GM18519 (cell line): ENCODE results near the gene ATP5F1A.
A peak's percentile ranks its signal among the peaks of the same experiment; 100 is the strongest.
"Not testable (repeated sequence)": the region's sequence is repeated elsewhere in the genome, so short reads cannot be mapped to it uniquely, and the experiment has no call there.

Source experiments
- ATAC-seq: cut with Tn5 transposase; IDR thresholded peaks from one replicate; pipeline ENCODE4 v1.9.1; 2021; ENCODE audit warnings: mild to moderate bottlenecking, moderate library complexity; ENCODE audit not compliant: unreplicated experiment, low FRiP score

Gene ATP5F1A

DNA sequence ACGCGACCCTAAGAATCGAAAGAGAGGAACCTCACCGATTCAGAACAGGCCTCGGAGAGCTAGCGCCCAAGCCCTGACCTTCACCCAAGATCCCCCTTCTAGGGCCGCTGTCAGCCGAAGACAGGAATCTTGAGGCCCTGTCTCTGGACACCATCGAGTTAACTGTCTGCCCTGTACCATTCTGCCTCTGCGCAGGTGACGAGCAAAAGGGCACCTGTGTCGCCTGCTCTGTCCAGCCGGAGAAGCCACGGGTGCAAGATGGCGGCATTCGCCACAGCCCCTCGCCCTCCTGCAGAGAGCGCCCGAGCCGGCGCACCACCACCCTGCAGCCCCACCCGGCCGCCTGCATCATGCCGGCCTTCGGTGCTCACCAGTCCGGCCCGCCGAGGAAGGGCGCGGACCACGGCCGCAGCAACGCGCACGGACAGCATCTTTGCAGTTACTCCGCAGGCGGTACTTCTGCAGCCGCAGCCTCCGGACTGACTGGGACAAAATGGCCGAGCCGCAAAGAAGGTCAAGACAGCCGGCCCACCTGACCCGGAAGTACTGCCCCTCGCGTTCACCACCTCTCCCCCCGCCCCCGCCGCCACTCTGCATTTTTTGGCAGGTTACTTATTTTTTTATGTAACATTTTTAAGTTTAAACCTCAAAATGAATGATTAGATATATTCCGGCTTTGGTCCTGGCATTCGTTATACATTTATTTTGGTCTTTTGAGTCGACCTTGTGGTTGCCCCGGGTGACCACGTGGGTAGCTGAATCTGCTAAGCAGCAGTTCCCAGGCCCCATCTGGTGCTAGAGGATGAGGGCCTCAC lies at the start of gene ATP5F1A:
Gene ATP5F1A, minus strand, starts transcription at position 496 of the 815 bp plus-strand sequence. Its CDS starts 65 bp downstream, at position 431.
- ATAC-seq: peak; percentile 74

- ATAC-seq: no peak
These were observed 43.1 kb upstream of the ATP5F1A start for GRCh38 chr18:46141199-46141598.

DNA sequence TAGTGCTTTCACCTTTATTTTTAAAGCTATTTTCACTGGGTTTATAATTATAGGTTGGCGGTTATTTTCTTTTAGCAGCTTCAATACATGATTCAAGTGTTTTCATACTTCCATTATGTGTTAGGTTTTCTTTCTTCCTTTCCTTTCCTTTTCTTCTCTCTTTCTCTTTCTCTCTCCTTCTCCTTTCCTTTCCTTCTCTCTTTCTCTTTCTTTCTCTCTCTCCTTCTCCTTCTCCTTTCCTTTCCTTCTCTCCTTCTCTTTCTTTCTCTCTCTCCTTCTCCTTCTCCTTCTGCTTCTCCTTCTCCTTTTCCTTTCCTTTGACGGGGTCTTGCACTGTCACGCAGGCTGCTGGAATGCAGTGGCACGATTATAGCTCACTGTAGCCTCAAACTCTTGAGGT lies 42.1 kb upstream of the ATP5F1A start:
- ATAC-seq: no peak

DNA sequence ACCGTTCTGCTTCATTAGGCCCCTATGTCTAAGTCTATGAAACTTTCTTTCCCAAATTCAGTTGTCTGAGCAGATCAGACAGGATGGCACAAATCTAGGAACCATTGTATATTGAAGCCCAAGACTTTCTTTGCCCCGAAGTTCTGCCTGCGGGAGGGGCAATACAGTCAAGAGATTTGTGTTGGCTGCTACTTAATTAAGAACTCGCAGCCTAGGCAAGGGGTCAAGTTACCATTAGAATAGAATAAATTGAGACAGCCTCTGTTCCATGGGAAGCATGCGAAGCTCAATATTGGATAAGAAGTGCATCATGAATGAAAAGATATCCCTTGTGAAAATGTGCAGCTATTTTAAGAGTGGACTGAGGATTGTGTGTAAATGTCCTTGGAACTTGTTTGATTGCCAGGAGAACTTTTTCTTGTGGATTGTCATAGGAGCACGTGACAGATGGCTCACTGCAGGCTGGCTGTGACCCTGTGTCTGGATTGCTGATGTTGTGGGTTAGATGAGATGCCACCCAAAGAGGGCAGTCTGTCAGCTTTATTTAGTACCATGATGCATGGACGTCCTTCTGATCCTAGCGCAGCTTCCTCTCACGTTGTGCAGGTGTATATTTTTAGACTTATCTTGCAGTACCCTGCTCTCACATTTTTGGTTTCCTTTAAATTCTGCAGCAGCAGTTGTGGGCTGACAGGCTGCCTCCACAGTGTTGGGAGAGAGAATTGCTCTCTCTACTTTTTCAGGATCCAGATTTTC lies 37.0 kb upstream of the ATP5F1A start:
- ATAC-seq: no peak

DNA sequence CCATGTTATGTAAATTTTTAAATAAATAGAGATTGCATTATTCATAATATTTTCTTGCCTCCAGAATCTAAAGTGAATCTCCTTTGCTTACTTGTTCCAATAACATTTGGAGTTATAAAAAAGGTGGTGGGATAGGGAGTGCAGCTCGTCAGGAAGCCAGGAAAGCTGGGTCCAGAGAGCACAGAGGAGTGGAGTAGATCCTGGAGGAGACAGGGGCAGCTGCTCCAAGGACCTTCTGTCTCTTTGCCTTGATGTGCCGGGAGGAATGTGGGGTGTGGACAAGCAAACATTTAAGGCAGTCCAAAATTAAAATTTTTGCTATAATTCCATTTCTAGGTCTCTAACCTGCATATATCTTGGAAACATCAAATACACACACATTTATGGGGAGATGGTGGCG lies 35.4 kb upstream of the ATP5F1A start:
- ATAC-seq: no peak

DNA sequence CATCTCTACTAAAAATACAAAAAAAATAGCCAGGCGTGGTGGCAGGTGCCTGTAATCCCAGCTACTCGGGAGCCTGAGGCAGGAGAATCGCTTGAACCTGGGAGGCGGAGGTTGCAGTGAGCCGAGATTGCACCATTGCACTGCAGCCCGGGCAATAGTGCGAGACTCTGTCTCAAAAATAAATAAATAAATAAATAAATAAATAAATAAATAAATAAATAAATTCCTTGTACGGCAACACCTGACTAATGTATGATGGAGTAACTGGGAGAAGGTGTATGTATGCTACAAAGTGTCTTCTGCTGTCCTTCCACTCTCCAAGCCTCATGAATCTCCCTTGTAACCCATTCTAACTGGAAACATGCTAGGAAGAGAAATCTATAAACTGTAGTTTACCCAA lies 32.5 kb upstream of the ATP5F1A start:
- ATAC-seq: not testable (repeated sequence)

GRCh38 chr18:46130061-46130460 lies 32.0 kb upstream of the ATP5F1A start:
- no peak for ATAC-seq

GRCh38 chr18:46126625-46127024 lies 28.5 kb upstream of the ATP5F1A start:
- not testable (repeated sequence) for ATAC-seq

DNA sequence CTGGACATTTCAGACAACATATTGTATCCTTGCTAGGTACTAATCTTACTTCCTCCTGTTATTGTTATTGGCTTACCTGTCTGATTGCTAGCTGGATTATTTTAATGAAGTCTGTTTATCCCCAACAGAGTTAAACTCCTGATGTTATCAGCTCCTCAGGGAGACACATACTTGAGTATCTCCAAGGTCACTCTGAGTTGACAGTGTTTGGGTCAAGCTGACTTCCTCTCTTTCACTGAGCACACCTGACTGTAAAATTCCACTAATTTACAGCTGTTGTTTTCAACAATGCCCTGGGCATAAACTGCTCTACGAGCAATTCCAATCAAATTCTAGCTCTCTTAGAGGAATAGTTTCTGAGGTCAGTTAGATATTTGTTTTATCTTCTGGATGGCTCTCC lies 15.7 kb upstream of the ATP5F1A start:
- no peak for ATAC-seq

DNA sequence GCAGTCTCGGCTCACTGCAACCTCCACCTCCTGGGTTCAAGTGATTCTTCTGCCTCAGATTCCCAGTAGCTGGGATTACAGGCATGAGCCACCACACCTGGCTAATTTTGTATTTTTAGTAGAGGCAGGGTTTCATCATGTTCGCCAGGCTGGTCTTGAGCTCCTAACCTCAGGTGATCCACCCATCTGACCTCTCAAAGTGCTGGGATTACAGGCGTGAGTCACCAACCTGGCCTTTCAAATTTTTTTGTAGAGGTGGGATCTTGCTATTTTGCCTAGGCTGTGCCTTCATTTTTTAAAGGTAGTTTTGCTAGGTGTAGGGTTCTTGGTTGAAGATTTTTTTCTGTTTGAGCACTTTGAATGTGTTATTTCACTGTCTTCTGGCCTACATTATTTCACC lies 12.3 kb upstream of the ATP5F1A start:
- no peak for ATAC-seq

DNA sequence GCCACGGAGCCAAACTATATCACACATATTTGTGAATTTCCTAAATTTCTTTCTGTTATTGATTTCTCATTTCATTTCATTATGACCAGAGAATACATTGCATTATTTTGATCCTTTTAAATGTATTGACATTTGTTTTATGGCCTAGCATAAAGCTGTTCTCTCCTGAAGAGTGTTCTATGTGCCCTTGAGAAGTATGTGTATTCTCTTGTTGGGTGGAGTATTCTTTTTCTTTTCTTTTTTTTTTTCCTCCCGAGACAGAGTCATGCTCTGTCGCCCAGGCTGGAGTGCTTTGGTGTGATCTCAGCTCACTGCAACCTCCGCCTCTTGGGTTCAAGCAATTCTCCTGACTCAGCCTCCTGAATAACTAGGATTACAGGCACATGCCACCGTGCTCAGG lies 11.3 kb upstream of the ATP5F1A start:
- ATAC-seq: no peak

- peak; percentile 64 for ATAC-seq
These were observed 6.2 kb upstream of the ATP5F1A start, which contains the start of gene HAUS1 for GRCh38 chr18:46104128-46104911. Gene HAUS1, plus strand, starts transcription at chr18:46104385. Its CDS starts 27 bp downstream, at chr18:46104412.

GRCh38 chr18:46099463-46099862 lies 1.4 kb upstream of the ATP5F1A start:
- ATAC-seq: no peak

DNA sequence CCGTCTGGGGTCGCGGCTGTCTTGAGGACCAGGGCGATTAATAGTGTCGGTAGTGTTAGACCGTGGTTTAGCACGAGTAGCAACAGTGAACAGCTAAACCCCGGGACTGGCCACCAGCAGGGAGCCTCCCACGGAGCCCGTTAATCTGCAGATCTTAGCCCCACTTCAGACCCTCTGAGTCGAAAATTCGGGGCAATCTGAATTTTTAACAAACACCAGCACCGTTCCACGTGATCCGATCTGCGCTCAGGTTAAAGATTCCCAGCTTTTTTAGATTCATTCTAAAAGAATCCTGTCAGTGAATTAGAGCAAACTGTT lies 479 bp upstream of the ATP5F1A start:
- no peak for ATAC-seq

GRCh38 chr18:46097431-46097800 lies 680 bp downstream of the ATP5F1A start:
- ATAC-seq: peak; percentile 6

DNA sequence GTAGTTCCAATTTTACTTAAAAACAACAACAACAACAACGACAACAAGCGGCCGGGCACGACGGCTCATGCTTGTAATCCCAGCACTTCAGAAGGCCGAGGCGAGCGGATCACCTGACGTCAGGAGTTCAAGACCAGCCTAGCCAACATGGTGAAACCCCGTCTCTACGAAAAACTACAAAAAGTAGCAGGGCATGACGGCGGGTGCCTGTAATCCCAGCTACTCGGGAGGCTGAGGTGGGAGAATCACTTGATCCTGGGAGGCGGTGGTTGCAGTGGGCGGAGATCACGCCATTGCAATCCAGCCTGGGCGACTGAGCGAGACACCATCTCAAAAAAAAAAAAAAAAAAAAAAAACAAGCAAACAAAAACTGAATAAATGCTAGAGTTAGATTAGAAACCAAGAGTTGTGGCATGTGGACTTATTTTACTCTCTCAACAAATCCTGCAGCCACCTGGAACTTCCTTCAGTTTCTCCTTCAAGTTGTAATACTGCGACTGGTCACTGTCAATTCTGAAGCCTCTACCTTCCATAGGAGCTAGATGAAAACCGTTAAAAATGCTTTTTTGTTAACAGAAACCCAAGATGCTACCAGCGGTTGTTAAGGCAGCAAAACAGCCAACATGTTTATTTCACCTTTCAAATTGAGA lies 1.3 kb downstream of the ATP5F1A start:
- ATAC-seq: no peak

- no peak for ATAC-seq
These were observed 2.6 kb downstream of the ATP5F1A start for GRCh38 chr18:46095532-46095931.

- not testable (repeated sequence) for ATAC-seq
These were observed 9.6 kb downstream of the ATP5F1A start for GRCh38 chr18:46088501-46088900.

DNA sequence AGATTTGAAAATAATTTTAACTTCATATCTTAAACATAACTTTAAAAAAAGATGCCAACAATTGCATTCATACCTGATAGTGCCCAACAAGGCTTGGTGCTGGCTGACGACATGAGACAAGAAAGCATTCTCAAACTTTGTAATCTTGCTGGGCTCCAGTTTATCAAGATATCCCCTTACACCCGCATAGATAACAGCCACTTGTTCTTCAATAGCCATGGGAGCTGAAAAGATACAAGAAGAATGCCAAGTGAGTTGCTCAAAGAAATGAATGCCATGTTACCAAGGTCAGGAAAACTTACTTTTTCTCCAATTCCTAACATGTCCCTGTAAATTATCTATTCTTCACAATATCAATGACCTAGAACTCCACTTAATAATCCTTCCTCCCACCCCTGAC lies 13.7 kb downstream of the ATP5F1A start:
- no peak for ATAC-seq

DNA sequence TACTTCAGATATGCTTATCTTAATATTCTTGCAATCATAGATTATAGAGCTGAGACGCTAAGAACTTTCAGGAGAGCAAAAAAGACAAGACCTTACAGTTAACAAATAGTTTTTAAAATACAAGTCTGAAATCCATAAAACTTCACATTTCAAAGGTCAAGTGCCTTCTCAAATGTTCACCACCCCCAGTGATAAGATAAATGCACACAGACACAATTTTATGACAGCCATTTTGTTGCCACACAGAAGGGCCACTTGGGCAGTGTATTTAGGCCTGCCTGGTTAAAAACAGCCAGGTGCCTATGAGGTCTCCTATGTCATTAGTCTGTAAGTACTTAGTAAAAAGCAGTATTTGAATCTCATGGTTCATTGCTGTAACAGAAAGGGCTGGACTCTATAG lies 17.9 kb downstream of the ATP5F1A start:
- no peak for ATAC-seq

DNA sequence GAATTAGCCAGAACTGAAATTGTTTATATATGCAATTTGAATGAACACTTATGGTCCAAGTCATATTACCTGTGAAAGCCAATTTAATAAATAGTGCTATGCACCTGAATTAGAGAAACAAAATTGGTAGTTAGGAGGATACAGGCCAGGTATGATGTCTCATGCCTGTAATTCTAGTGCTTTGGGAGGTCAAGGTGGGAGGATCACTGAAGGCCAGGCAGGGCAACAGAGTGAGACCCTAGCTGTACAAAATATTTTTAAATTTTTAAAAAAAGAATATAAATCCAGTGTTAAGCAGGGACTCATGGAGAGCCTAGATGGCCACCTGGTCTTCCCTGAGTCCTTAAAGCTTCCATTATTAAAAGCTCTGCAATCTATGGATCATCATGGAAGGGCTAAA lies 18.8 kb downstream of the ATP5F1A start:
- no peak for ATAC-seq
